ENCODE results near the gene SGIP1.

The SGIP1 gene

DNA sequence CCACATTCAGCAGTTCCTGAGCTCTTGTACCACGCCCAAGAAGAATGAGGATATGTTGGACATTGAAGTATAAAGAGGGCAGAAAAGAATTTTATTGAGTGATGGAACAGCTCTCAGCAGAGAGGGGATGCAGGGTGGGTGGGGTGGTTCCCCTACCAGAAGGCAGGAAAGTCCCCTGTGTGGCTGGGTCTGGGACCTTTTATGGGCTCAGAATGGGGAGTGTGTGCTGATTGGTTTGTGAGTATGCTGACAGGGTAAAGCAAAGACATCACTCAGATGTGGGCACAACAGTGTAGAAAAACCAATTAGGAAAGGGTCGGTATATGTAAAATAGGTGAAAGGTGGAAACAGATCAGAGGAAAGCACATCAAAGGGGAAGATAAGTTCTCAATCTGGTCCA lies 62.2 kb downstream of the SGIP1 start:
- TF ChIP-seq, protein P1, sequence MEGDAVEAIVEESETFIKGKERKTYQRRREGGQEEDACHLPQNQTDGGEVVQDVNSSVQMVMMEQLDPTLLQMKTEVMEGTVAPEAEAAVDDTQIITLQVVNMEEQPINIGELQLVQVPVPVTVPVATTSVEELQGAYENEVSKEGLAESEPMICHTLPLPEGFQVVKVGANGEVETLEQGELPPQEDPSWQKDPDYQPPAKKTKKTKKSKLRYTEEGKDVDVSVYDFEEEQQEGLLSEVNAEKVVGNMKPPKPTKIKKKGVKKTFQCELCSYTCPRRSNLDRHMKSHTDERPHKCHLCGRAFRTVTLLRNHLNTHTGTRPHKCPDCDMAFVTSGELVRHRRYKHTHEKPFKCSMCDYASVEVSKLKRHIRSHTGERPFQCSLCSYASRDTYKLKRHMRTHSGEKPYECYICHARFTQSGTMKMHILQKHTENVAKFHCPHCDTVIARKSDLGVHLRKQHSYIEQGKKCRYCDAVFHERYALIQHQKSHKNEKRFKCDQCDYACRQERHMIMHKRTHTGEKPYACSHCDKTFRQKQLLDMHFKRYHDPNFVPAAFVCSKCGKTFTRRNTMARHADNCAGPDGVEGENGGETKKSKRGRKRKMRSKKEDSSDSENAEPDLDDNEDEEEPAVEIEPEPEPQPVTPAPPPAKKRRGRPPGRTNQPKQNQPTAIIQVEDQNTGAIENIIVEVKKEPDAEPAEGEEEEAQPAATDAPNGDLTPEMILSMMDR (IDR thresholded peaks at IDR 0.05; ENCODE audit: insufficient read depth, low read depth, low read length, missing control alignments): no peak
- H3K4me3 ChIP-seq (ENCODE audit: low read length): no peak overlapping the region
- DNase-seq (ENCODE audit: low read depth): no peak

GRCh38 chr1:66597500-66597899 lies 63.5 kb downstream of the SGIP1 start:
- TF ChIP-seq, protein P1 (IDR thresholded peaks at IDR 0.05; ENCODE audit: insufficient read depth, low read depth, low read length, missing control alignments): no peak

DNA sequence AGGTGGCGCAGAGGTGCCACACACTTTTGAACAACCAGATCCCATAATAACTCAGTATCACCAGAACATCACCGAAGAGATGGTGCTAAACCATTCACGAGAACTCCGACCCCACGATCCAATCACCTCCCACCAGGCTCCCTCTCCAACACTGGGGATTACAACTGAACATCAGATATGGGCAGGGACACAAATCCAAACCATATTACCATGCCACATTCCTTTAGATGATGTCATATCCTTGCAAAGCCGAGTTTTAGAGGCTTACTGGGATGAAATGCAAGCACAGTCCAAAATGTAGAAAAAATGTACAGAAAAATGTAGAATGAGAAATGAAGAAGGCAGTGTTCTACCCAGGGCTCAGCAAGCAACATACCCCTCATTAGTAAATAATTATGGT lies 64.7 kb downstream of the SGIP1 start:
- peak; percentile 56 for DNase-seq (ENCODE audit: low read depth)
- TF ChIP-seq, protein P1 (IDR thresholded peaks at IDR 0.05; ENCODE audit: insufficient read depth, low read depth, low read length, missing control alignments): no peak
- H3K4me3 ChIP-seq (ENCODE audit: low read length): no peak overlapping the region

More at GRCh38 chr1:66597500-66597899, 63.5 kb downstream of the SGIP1 start:
- DNase-seq (ENCODE audit: low read depth): no peak
- H3K4me3 ChIP-seq (ENCODE audit: low read length): no peak overlapping the region

GRCh38 chr1:66599346-66599745 lies 65.4 kb downstream of the SGIP1 start:
- no peak for DNase-seq (ENCODE audit: low read depth)
- TF ChIP-seq, protein P1 (IDR thresholded peaks at IDR 0.05; ENCODE audit: insufficient read depth, low read depth, low read length, missing control alignments): no peak
- no peak overlapping the region for H3K4me3 ChIP-seq (ENCODE audit: low read length)

DNA sequence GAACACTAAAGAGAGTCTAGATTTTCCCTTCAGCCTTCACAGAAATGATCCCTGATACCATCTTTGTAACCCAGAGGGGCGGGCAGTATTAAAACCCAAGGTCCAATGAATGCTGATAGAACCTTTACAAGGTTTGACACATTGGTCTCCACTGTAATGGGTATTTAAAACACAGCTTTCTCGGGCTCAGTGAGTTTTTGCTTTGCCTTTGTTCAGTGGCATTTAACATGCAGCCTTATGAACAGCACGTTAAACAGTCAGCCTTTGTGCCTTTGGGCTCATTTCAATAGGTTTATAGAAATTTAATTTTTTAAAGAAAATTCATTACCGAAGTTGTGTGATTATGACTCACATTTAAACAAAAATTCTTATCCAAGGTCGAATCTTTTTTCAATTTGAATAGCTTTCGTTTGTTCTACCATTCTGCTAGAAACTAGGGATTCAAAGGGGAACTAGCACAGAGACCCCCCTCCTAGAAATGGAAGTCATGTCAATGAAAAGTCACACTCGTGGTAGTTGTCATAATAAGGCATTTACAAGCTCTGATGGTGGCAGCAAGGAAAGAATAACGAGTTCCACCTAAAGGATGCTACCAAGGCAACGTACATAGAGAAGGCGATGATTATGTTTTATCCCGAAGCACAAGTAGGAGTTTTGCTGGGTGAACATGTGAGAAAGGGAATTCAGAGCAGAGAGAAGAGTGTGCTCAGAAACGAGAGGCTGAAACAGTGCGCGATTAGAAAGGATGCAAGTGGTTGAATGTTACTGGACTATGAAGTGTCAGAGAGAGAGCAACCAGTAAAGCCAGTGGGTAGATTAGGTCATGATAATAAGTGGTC lies 66.2 kb downstream of the SGIP1 start:
- TF ChIP-seq, protein P1 (IDR thresholded peaks at IDR 0.05; ENCODE audit: insufficient read depth, low read depth, low read length, missing control alignments): no peak
- no peak overlapping the region for H3K4me3 ChIP-seq (ENCODE audit: low read length)
- no peak for DNase-seq (ENCODE audit: low read depth)

DNA sequence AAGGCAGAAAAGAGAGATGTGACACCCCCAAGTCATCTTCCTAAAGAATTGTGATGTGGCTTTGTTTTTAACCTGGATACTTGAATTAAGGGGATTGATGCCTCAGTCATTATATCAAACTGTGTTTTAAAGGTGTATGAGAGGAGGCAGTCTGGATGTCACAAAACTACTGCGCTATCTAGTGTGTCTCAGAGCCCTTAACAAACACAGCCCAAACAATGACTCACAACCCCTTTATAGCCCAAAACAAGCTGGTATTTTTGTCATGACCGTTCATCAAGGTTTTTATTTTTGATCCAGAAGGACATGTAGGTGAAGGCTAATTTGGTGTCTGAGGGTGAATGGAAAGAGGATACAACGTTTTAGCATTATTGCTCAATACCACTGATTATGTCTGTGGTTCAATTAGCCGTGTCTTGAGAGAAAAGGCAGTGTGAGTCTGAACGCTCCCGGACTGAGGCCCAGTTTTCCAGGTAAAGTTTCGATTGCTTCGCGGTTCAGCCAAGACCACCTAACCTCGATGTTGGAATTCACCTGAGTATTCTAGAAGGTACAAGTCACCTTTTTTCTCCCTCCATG lies 71.6 kb downstream of the SGIP1 start:
- no peak overlapping the region for H3K4me3 ChIP-seq (ENCODE audit: low read length)
- no peak for DNase-seq (ENCODE audit: low read depth)
- TF ChIP-seq, protein P1 (IDR thresholded peaks at IDR 0.05; ENCODE audit: insufficient read depth, low read depth, low read length, missing control alignments): no peak
